8988T (cell line): ENCODE data around the gene KDM5C.
"Not testable (repeated sequence)": the region's sequence is repeated elsewhere in the genome, so short reads cannot be mapped to it uniquely, and the experiment has no call there.

ENCODE experiments used
- DNase-seq: peaks from one replicate; pipeline ENCODE4 v3.0.0; 2011

The KDM5C gene

GRCh38 chrX:53188763-53189162, 36.2 kb downstream of the KDM5C start:
- DNase-seq, result no peak

GRCh38 chrX:53186351-53186750, 38.7 kb downstream of the KDM5C start:
- no peak for DNase-seq

- DNase-seq, result no peak
Observed at GRCh38 chrX:53184836-53185235, 40.2 kb downstream of the KDM5C start.

- no peak for DNase-seq
Observed at GRCh38 chrX:53171356-53171755, 53.7 kb downstream of the KDM5C start.

- no peak for DNase-seq
Observed at GRCh38 chrX:53166103-53166502, 58.9 kb downstream of the KDM5C start.

GRCh38 chrX:53164566-53164965, 60.4 kb downstream of the KDM5C start:
- DNase-seq, result not testable (repeated sequence)

GRCh38 chrX:53163436-53163835, 61.6 kb downstream of the KDM5C start:
- DNase-seq, result no peak

GRCh38 chrX:53160297-53160983, 64.6 kb downstream of the KDM5C start:
- no peak for DNase-seq

GRCh38 chrX:53159184-53159583, 65.8 kb downstream of the KDM5C start:
- no peak for DNase-seq

GRCh38 chrX:53156207-53156596, 68.8 kb downstream of the KDM5C start:
- no peak for DNase-seq

GRCh38 chrX:53155512-53156206, 69.3 kb downstream of the KDM5C start:
- no peak for DNase-seq

- DNase-seq, result no peak
Observed at GRCh38 chrX:53153581-53153980, 71.4 kb downstream of the KDM5C start.
